Activated CD4-positive, alpha-beta T cell treated with anti-CD3 and anti-CD28 coated beads, Interleukin-2, amount 50 U/mL, for 4 hours (primary cell): ENCODE data around the gene IL27RA.

Experiments
- DNase-seq, 2 experiments: peaks; one replicate each; pipeline ENCODE4 v3.0.0-alpha.2; 2020

Gene IL27RA

DNA sequence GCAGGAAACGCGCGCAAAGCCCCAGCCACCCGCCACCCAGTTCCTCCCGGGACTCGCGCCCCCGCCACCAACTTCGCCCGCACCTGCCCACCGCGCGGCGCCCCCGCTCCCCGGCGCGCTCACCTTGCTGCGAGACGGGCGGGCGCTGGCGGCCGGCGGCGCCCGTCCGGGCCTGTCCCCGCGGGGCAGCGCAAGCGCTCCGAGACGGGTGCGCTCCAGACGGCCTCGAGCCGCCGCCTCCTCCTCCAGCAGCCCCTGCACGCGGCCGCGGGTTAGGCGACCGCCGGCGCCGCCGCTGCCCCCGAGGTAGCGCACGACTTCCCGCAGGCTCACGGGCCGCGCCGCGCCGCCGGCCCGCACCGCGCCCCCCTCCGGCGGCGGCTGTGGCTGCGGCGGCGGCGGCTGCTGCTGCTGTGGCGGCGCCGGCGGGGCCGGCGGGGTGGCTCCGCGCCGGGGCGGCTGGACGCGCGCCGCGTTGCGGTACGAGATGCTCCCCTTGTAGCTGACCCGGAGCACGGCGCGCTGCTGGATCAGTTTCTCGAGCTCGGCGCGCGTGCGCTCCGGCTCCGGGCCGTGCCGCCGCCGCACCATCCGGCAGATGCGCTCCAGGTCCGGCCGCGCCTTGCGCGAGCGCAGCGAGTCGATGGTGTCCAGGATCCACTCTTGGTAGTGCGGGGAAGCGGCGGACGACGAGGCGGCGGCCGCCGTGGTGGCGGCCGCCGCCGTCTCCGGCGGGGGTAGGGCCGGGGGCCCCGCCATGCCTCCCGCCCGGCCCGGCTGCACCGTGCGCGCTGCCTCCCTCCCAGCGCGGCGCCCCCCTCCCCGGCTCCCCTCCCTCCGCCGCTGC is 58.3 kb downstream of the IL27RA start:
- DNase-seq: peak; percentile 32

DNA sequence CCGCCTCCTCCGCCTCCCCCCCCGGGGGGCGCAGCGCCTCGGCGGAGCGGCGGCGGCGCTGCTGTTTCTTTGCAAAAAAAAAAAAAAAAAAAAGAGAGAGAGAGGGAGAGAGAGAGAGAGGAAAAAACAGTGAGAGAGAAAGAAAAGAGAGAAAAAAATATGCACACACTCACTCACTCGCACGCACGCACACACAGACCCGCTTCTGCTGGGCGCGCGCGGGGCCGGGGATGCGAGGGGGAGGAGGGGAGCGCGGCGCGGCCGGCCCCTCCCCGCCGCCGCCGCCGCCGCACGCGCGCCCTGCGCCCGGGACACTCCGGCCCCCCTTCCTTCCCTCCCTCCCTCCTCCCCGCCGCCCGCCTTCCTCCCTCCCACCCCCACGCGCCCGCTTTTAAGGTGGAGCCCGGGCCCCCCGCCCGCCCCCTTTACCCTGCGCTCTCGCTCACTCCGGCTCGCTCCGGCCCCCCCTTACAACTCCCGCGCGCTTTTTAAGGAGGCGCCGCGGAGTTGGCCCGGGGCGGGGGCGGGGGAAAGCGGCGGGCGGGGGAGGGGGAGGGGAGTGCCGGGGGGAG is 59.0 kb downstream of the IL27RA start, which contains the start of gene SAMD1:
Gene SAMD1, minus strand, starts transcription at position 243 of the 572 bp plus-strand sequence.
- peak; percentile 84 to 89 for DNase-seq

DNA sequence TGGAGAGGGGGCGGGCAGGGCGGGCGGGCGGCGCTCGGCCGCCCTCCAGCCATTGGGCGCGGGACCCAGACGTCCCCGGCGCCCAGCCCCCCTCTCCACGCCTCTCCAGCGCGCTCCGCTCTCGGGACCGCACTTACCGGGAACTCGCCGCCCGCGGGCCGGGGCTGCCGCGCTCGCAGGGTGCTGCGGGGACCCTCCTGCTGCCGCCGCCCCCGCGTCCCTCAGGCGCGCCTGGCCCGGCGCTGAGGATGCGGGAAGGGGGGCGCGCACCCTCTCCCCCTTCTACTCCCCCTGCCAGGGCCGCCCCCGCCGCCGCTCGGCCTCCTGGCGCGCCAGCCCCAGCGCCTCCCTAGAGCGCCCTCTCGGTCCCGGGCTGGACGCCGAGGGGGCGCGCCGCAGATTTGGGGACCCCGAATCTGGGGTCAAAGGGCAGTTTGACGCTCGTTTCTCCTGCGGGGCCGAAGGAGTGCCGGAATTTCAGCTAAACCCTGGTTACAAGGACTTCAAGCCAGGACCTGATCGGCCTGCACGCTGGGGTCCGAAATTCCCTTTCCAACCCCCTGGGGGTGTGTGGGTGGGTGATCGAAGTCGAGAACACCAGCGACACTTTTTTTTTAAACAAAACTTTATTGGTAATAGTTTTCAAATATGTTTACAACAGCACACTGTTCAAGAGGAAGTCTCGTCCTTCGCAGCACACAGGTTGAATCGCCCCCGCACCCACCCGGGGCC is 59.7 kb downstream of the IL27RA start:
- peak; percentile 52 to 57 for DNase-seq

DNA sequence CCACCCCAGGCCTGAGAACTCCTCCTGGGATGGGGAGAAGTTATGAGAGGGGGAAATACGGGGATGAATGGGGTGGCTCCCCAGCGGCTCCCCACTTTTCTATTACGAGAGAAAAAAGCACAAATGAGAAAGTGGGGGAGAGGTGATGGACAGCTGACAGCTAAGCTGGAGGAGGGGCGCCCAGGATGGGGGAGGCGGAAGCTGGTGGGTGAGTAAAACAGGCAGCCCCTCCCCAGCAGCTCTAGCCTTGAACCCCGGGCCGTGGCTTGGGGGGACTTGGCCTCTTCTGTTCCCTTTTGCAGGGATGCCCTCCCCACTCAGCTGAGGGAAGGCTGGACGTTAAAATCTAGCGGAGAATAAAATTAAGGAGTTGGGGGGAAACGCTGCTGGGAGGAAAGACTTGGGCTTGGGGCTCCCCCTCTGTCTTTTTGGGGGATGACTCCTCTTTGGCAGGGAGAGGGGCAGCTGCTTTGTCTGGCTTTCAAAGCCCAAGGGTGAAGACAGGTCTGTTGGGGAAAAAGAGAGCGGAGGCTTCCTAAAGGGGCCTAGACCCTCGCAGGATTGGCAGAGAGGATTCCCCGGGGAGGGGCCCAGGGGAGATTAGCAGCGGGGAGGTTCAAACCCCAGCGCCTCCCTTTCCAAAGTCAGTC is 60.4 kb downstream of the IL27RA start:
- peak in 1 of 2 experiments; percentile 36 for DNase-seq

DNA sequence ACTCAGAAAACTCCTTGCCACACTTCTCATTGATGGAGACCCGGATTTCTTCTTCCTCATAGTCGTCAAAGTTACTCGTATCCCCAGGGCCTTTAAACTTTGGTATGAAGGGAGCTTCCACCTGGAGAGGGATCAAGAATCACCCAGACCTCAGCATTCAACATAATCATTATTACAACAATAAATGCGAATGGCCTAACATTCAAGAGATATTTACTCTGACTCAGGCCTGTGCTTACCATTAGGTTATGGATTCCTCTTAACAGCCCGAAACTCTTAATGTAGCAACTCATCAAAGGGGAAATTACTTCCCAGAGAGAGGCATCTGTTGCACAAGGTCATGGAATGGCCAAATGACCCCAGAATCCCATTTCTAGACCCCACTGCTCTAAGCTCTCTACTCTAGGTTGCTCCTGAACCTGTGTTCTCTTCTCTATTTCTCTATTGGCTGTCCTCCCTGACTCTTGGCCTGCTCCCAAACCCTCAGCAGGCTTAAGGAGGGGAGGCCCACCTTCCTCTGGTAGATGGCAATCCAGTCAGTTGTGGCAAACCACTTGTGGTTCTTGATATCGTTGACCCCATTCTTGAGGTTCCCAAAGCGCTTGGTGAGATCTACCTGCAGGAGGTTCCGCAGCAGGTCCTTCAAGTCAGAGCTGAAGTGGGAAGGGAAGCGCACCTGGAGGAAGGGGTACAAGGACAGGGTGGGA is 61.7 kb downstream of the IL27RA start:
- DNase-seq: no peak

DNA sequence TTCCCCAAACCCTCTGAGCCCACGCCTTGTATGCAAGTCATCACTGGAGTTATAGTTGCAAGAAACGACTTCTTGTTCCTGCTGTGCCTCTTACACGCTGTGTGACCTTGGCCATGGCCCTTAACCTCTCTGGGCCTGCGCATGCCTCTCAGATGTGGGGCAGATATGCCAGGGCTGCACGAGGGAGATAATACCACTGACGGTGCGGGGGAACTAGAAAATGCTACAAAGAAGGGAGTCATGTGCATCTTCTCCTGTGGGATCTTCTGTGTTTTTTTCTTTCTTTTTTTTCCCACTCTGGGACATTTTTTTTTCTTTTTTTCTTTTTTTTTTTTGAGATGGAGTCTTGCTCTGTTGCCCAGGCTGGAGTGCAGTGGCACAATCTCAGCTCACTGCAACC is 63.3 kb downstream of the IL27RA start:
- no peak for DNase-seq

DNA sequence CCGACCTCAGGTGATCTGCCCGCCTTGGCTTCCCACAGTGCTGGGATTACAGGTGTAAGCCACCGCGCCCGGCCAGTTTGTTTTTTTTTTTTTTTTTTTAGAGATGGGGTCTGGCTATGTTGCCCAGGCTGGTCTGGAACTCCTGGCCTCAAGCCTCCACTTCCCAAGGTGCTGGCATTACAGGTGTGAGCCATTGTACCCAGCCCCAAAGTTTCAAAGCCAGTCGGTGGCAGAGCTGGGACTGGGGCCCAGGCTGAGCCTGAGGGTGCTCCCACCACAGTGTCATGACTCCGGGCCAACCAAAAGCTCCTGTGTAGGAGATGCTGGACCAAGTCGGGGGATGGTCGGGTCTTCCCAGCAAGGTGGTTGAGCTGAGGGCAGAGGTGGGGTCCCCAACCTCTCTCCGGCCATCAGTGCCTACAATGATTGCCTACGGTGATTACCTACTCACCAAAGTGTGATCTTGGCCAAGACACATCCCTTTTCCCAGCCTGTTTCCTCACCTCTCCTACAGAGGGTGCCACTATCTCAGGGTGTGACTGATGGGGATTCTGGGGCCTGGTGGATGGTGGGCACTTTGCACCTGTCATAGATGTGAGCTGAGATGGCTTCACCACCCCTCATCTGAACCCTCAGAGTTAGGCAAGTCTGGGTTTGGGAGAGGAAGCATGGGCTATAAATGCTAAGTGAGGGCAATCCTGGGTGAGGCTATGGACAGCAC is 64.9 kb downstream of the IL27RA start:
- DNase-seq: no peak

DNA sequence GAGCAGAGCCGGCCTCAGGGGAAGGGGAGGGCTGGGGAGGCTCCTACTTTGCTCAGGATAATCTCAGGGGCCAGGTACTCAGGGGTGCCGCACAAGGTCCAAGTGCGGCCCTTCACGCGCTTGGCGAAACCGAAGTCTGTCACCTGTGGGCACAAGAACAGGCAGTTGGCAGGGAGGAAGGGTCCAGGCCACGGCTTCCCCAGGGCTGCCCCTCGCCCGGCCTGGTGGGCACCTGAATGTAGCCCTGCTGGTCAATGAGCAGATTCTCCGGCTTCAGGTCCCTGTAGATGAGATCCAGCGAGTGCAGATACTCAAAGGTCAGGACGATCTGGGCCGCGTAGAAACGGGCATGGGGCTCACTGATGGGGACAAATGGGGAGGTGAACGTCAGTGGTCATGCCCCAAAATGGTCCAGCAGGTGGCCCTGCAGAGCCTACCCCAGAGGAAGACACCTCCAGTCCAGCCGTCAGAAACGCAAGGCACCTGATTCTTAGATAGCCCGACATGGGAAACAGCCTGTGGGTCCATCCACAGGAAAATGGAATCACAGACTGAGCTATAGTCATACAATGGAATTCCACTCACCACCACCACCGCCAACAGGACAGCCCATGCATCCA is 66.1 kb downstream of the IL27RA start:
- no peak for DNase-seq

DNA sequence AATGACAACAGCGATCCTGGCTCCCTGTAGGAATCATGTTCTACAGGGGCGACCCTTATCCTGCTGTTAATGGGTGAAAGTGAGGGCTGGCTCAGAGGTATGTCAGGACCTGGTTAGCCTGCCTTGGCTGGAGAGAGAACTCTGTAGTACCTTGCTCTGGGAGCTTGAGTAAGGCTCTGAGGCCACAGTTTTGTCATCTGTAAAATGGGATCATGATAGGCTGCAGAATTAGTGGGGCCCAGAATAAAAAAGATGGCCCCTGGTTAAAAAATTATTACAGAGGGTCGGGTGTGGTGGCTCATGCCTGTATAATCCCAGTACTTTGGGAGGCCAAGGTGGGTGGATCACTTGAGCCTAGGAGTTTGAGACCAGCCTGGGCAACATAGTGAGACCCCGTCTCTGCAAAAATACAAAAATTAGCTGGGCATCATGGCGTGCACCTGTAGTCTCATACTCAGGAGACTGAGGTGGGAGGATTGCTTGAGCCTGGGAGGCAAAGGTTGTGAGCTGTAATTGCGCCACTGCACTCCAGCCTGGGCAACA is 69.5 kb downstream of the IL27RA start:
- DNase-seq: no peak

DNA sequence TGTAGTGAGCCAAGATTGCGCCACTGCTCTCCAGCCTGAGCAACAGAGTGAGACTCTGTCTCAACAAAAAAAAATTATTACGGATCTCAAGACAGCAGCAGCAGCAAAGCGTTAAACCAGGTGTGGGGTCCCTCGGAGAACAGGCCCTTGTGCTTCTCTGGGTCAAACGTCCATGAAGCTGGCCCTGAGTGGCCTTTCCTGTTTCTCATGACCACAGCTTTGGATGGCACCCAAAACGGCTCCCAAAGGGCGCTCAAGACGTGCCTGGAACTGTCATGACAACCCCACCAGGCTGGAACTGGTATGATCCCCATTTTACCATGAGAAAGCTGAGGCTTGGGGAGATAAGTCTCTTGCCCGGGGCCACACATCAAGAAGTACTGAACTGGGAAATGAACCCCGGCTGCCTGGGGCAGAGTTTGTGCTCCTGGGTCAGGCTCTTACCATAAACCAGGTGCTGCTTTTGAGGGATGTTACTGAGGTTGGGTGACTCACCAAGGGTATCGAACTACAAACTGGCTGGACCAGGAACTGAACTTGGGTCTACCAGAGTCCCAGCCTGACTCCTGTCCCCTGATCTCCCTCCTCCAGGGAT is 70.6 kb downstream of the IL27RA start:
- no peak for DNase-seq

DNA sequence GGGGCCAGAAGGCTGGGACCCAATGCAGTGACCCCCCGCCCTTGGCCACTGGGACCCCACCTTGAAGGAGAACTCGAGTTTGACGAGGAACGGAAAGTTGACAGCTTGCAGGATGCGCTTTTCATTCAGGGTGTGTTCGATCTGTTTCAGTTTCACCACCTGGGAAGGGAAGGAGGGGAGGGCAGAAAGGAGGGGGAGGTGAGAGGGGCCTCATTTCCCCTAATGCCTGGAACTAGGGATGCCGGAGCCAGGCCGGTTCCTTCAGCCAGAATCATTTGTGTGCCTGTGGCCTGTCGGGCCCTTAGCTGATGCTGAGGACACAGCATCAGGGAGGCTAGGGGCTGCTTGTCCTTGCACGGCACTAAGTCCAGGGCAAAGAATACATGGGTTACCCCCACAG is 71.2 kb downstream of the IL27RA start:
- no peak for DNase-seq
